HG03354 (cell line): ENCODE measurements around the gene CHCHD6.

Experiments used
- ATAC-seq: cut with Tn5 transposase; IDR thresholded peaks from one replicate; pipeline ENCODE4 v1.9.1; 2021; ENCODE audit warnings: mild to moderate bottlenecking; ENCODE audit not compliant: unreplicated experiment, poor library complexity, severe bottlenecking

Gene CHCHD6

GRCh38 chr3:126667631-126668449 is 36.2 kb upstream of the CHCHD6 start:
- ATAC-seq = no peak

- ATAC-seq = no peak
These were observed 35.3 kb upstream of the CHCHD6 start for GRCh38 chr3:126668450-126669401.

- no peak for ATAC-seq
These were observed 32.5 kb upstream of the CHCHD6 start for GRCh38 chr3:126671521-126671920.

GRCh38 chr3:126672340-126672739 is 31.7 kb upstream of the CHCHD6 start:
- no peak for ATAC-seq

- no peak for ATAC-seq
These were observed 31.3 kb upstream of the CHCHD6 start for GRCh38 chr3:126672741-126673140.

GRCh38 chr3:126676919-126677705 is 26.9 kb upstream of the CHCHD6 start:
- no peak for ATAC-seq

- no peak for ATAC-seq
These were observed 26.1 kb upstream of the CHCHD6 start for GRCh38 chr3:126677862-126678503.

GRCh38 chr3:126678693-126679317 is 25.2 kb upstream of the CHCHD6 start:
- no peak for ATAC-seq

GRCh38 chr3:126679318-126679751 is 24.7 kb upstream of the CHCHD6 start:
- no peak for ATAC-seq

GRCh38 chr3:126679831-126680666 is 24.0 kb upstream of the CHCHD6 start:
- ATAC-seq = no peak

- ATAC-seq = no peak
These were observed 23.4 kb upstream of the CHCHD6 start for GRCh38 chr3:126680667-126681055.

- no peak for ATAC-seq
These were observed 22.0 kb upstream of the CHCHD6 start for GRCh38 chr3:126682009-126682408.

- no peak for ATAC-seq
These were observed 21.0 kb upstream of the CHCHD6 start for GRCh38 chr3:126683069-126683468.

GRCh38 chr3:126684218-126684751 is 19.8 kb upstream of the CHCHD6 start:
- ATAC-seq = no peak

GRCh38 chr3:126685021-126685420 is 19.0 kb upstream of the CHCHD6 start:
- ATAC-seq = no peak

GRCh38 chr3:126685493-126685892 is 18.5 kb upstream of the CHCHD6 start:
- ATAC-seq = no peak

GRCh38 chr3:126691765-126692164 is 12.3 kb upstream of the CHCHD6 start:
- ATAC-seq = no peak

GRCh38 chr3:126692858-126693257 is 11.2 kb upstream of the CHCHD6 start:
- ATAC-seq = no peak
